ENCODE measurements around the gene PACRG.

Gene PACRG

GRCh38 chr6:162852192-162852591 is 124.4 kb downstream of the PACRG start:
- Histone ChIP-seq H3K4me3 (ENCODE audit: insufficient read depth in 1 of 2, low read depth in 1 of 2, low read length in 2 of 2) (no peak overlapping the region), H3K79me1 (replicated peaks; ENCODE audit: low read length, poor library complexity, severe bottlenecking) (no peaks in the 10 kb centered on the region), H2BK15ac (ENCODE audit: low read depth, poor library complexity, severe bottlenecking) (no peak overlapping the region), H3K18ac (ENCODE audit: low read depth in 1 of 2, low read length in 2 of 2) (no peak overlapping the region), H3K4me1 (ENCODE audit: control insufficient read depth, insufficient read depth, low read depth, low read length) (peaks cover 7% of the 10 kb centered on the region), H3K27me3 (ENCODE audit: control insufficient read depth in 1 of 2, insufficient read depth in 1 of 2, low read length in 2 of 2) (no peaks in the 10 kb centered on the region), H2AK5ac (ENCODE audit: low read length, severe bottlenecking) (peak overlapping the region; percentile 66), H2BK5ac (ENCODE audit: low read depth, low read length, poor library complexity, severe bottlenecking) (no peak overlapping the region), H3K9ac (ENCODE audit: low read length) (no peak overlapping the region), H3K9me3 (ENCODE audit: control insufficient read depth, low read length) (no peaks in the 10 kb centered on the region), H4K8ac (ENCODE audit: low read length) (no peak overlapping the region), H4K91ac (ENCODE audit: low read length) (no peak overlapping the region), H2BK12ac (ENCODE audit: low read length in 2 of 2) (no peak overlapping the region), H2AFZ (ENCODE audit: low read depth, low read length) (no peak overlapping the region), H3K4ac (ENCODE audit: low read depth in 1 of 2, low read length in 2 of 2) (no peak overlapping the region), H3K23ac (ENCODE audit: low read length in 2 of 2) (no peak overlapping the region), H3K27ac (ENCODE audit: low read length, poor library complexity, severe bottlenecking) (no peak overlapping the region), H3K14ac (ENCODE audit: low read length in 2 of 2) (no peak overlapping the region), H3K36me3 (ENCODE audit: control insufficient read depth in 1 of 2, insufficient read depth in 2 of 2, low read depth in 1 of 2, low read length in 2 of 2) (peaks cover 0 to 3% of the 10 kb centered on the region in 2 experiments), H2BK120ac (ENCODE audit: low read depth, low read length) (no peak overlapping the region), H3K4me2 (ENCODE audit: low read length, poor library complexity, severe bottlenecking) (no peak overlapping the region)
- WGBS: 86% methylated on average over 5 of the region's 6 CpGs
- no peak for DNase-seq

- no peak overlapping the region for H2BK120ac ChIP-seq (ENCODE audit: low read depth, low read length)
- no peak overlapping the region for H2AK5ac ChIP-seq (ENCODE audit: low read length, severe bottlenecking)
- peaks cover 7% of the 10 kb centered on the region for H3K4me1 ChIP-seq (ENCODE audit: control insufficient read depth, insufficient read depth, low read depth, low read length)
- 63% methylated on average over 9 of the region's 9 CpGs for WGBS
- no peak overlapping the region for H4K8ac ChIP-seq (ENCODE audit: low read length)
- no peak for DNase-seq
- no peak overlapping the region for H4K91ac ChIP-seq (ENCODE audit: low read length)
- H3K4me3 ChIP-seq (ENCODE audit: insufficient read depth in 1 of 2, low read depth in 1 of 2, low read length in 2 of 2): no peak overlapping the region
- H3K18ac ChIP-seq (ENCODE audit: low read depth in 1 of 2, low read length in 2 of 2): no peak overlapping the region
- H3K27me3 ChIP-seq (ENCODE audit: control insufficient read depth in 1 of 2, insufficient read depth in 1 of 2, low read length in 2 of 2): no peaks in the 10 kb centered on the region
- H2BK12ac ChIP-seq (ENCODE audit: low read length in 2 of 2): no peak overlapping the region
- no peaks in the 10 kb centered on the region for H3K9me3 ChIP-seq (ENCODE audit: control insufficient read depth, low read length)
- no peak overlapping the region for H3K9ac ChIP-seq (ENCODE audit: low read length)
- no peak overlapping the region for H3K4me2 ChIP-seq (ENCODE audit: low read length, poor library complexity, severe bottlenecking)
- H3K79me1 ChIP-seq (replicated peaks; ENCODE audit: low read length, poor library complexity, severe bottlenecking): no peaks in the 10 kb centered on the region
- no peak overlapping the region for H3K14ac ChIP-seq (ENCODE audit: low read length in 2 of 2)
- no peak overlapping the region for H3K27ac ChIP-seq (ENCODE audit: low read length, poor library complexity, severe bottlenecking)
- no peak overlapping the region for H2AFZ ChIP-seq (ENCODE audit: low read depth, low read length)
- H2BK15ac ChIP-seq (ENCODE audit: low read depth, poor library complexity, severe bottlenecking): no peak overlapping the region
- H2BK5ac ChIP-seq (ENCODE audit: low read depth, low read length, poor library complexity, severe bottlenecking): no peak overlapping the region
- H3K4ac ChIP-seq (ENCODE audit: low read depth in 1 of 2, low read length in 2 of 2): no peak overlapping the region
- H3K36me3 ChIP-seq (ENCODE audit: control insufficient read depth in 1 of 2, insufficient read depth in 2 of 2, low read depth in 1 of 2, low read length in 2 of 2): peaks cover 0 to 3% of the 10 kb centered on the region in 2 experiments
- H3K23ac ChIP-seq (ENCODE audit: low read length in 2 of 2): no peak overlapping the region
These were observed 125.2 kb downstream of the PACRG start for GRCh38 chr6:162852840-162853577.

- H3K4me1 ChIP-seq (ENCODE audit: control insufficient read depth, insufficient read depth, low read depth, low read length): peaks cover 7% of the 10 kb centered on the region
- no peak overlapping the region for H2BK15ac ChIP-seq (ENCODE audit: low read depth, poor library complexity, severe bottlenecking)
- H2AFZ ChIP-seq (ENCODE audit: low read depth, low read length): no peak overlapping the region
- no peak overlapping the region for H2BK12ac ChIP-seq (ENCODE audit: low read length in 2 of 2)
- H3K4ac ChIP-seq (ENCODE audit: low read depth in 1 of 2, low read length in 2 of 2): no peak overlapping the region
- H3K9me3 ChIP-seq (ENCODE audit: control insufficient read depth, low read length): no peaks in the 10 kb centered on the region
- no peak overlapping the region for H2AK5ac ChIP-seq (ENCODE audit: low read length, severe bottlenecking)
- no peaks in the 10 kb centered on the region for H3K27me3 ChIP-seq (ENCODE audit: control insufficient read depth in 1 of 2, insufficient read depth in 1 of 2, low read length in 2 of 2)
- DNase-seq: no peak
- H2BK120ac ChIP-seq (ENCODE audit: low read depth, low read length): no peak overlapping the region
- H3K4me3 ChIP-seq (ENCODE audit: insufficient read depth in 1 of 2, low read depth in 1 of 2, low read length in 2 of 2): no peak overlapping the region
- no peak overlapping the region for H3K23ac ChIP-seq (ENCODE audit: low read length in 2 of 2)
- H3K9ac ChIP-seq (ENCODE audit: low read length): no peak overlapping the region
- no peaks in the 10 kb centered on the region for H3K79me1 ChIP-seq (replicated peaks; ENCODE audit: low read length, poor library complexity, severe bottlenecking)
- no peak overlapping the region for H2BK5ac ChIP-seq (ENCODE audit: low read depth, low read length, poor library complexity, severe bottlenecking)
- H3K27ac ChIP-seq (ENCODE audit: low read length, poor library complexity, severe bottlenecking): no peak overlapping the region
- H3K18ac ChIP-seq (ENCODE audit: low read depth in 1 of 2, low read length in 2 of 2): no peak overlapping the region
- no peak overlapping the region for H3K14ac ChIP-seq (ENCODE audit: low read length in 2 of 2)
- no peak overlapping the region for H4K91ac ChIP-seq (ENCODE audit: low read length)
- no peak overlapping the region for H4K8ac ChIP-seq (ENCODE audit: low read length)
- H3K36me3 ChIP-seq (ENCODE audit: control insufficient read depth in 1 of 2, insufficient read depth in 2 of 2, low read depth in 1 of 2, low read length in 2 of 2): peaks cover 0 to 3% of the 10 kb centered on the region in 2 experiments
- H3K4me2 ChIP-seq (ENCODE audit: low read length, poor library complexity, severe bottlenecking): no peak overlapping the region
- WGBS: no CpG with 5 or more reads among the region's 1 CpG
These were observed 126.5 kb downstream of the PACRG start for GRCh38 chr6:162854228-162854627.

GRCh38 chr6:162854734-162855191 is 127.0 kb downstream of the PACRG start:
- Histone ChIP-seq H4K8ac (ENCODE audit: low read length) (no peak overlapping the region), H3K9me3 (ENCODE audit: control insufficient read depth, low read length) (no peaks in the 10 kb centered on the region)

More at GRCh38 chr6:162854734-162855191, 127.0 kb downstream of the PACRG start:
- Histone ChIP-seq H3K4me1 (ENCODE audit: control insufficient read depth, insufficient read depth, low read depth, low read length) (peaks cover 6% of the 10 kb centered on the region), H3K14ac (ENCODE audit: low read length in 2 of 2) (no peak overlapping the region), H3K79me1 (replicated peaks; ENCODE audit: low read length, poor library complexity, severe bottlenecking) (no peaks in the 10 kb centered on the region), H3K4ac (ENCODE audit: low read depth in 1 of 2, low read length in 2 of 2) (no peak overlapping the region), H3K18ac (ENCODE audit: low read depth in 1 of 2, low read length in 2 of 2) (no peak overlapping the region), H3K4me3 (ENCODE audit: insufficient read depth in 1 of 2, low read depth in 1 of 2, low read length in 2 of 2) (no peak overlapping the region), H2BK5ac (ENCODE audit: low read depth, low read length, poor library complexity, severe bottlenecking) (no peak overlapping the region), H3K9ac (ENCODE audit: low read length) (no peak overlapping the region), H3K27ac (ENCODE audit: low read length, poor library complexity, severe bottlenecking) (no peak overlapping the region), H2AK5ac (ENCODE audit: low read length, severe bottlenecking) (peak overlapping the region; percentile 84), H3K27me3 (ENCODE audit: control insufficient read depth in 1 of 2, insufficient read depth in 1 of 2, low read length in 2 of 2) (no peaks in the 10 kb centered on the region), H3K23ac (ENCODE audit: low read length in 2 of 2) (peak overlapping the region in 1 of 2 experiments; percentile 59), H3K4me2 (ENCODE audit: low read length, poor library complexity, severe bottlenecking) (no peak overlapping the region), H4K91ac (ENCODE audit: low read length) (no peak overlapping the region), H2AFZ (ENCODE audit: low read depth, low read length) (no peak overlapping the region), H2BK12ac (ENCODE audit: low read length in 2 of 2) (peak overlapping the region in 1 of 2 experiments; percentile 74), H2BK15ac (ENCODE audit: low read depth, poor library complexity, severe bottlenecking) (no peak overlapping the region), H2BK120ac (ENCODE audit: low read depth, low read length) (no peak overlapping the region), H3K36me3 (ENCODE audit: control insufficient read depth in 1 of 2, insufficient read depth in 2 of 2, low read depth in 1 of 2, low read length in 2 of 2) (peaks cover 0 to 3% of the 10 kb centered on the region in 2 experiments)
- WGBS: 89% methylated on average over 20 of the region's 20 CpGs
- DNase-seq: no peak
